ENCODE data around the gene MGAT4B. TPM values are rescaled to one million over a fixed set of nuclear protein-coding genes. Genes with fewer than 3 reads are reported as not detected.

MGAT4B gene
- total and polyA plus RNA-seq, 4 experiments from 2014 or later, result 8.3 to 121 (median 71.5) TPM

GRCh38 chr5:179825655-179826182 lies 19.1 kb upstream of the MGAT4B start:
- ChIA-PET POLR2A (ENCODE audit: partially characterized antibody) (no interaction called here), CTCF (ENCODE audit: partially characterized antibody) (interaction anchor here (0.7 to 1.1 kb wide), 3 partner anchors 21 to 30 kb away, joined by 3 to 4 read pairs (median 3); no protein-coding TSS in a partner anchor)
- peaks cover 66% of the 10 kb centered on the region for H3K36me3 ChIP-seq (ENCODE audit: insufficient read depth, low read length)
- H3K27me3 Mint-ChIP-seq, result peaks cover 0 to 1% of the 10 kb centered on the region in 2 donors
- H3K27ac ChIP-seq (ENCODE audit: low read depth, low read length), result no peak overlapping the region
- DNase-seq, result no peak
- peak overlapping the region in 5 of 7 donors; percentile 8 to 76 (median 48) for H3K27ac Mint-ChIP-seq
- peaks cover 0 to 5% (median 0%) of the 10 kb centered on the region in 8 donors for H3K9me3 Mint-ChIP-seq
- no peak overlapping the region for H3K4me3 ChIP-seq (ENCODE audit: low read length in 2 of 2)
- peaks cover 19 to 51% (median 33%) of the 10 kb centered on the region in 4 donors for H3K4me1 Mint-ChIP-seq
- no peaks in the 10 kb centered on the region for H3K27me3 ChIP-seq (ENCODE audit: insufficient read depth, low read length)
- no peaks in the 10 kb centered on the region for H3K9me3 ChIP-seq (ENCODE audit: control insufficient read depth in 1 of 2, low read length in 2 of 2)
- peaks cover 46 to 83% of the 10 kb centered on the region in 2 donors for H3K36me3 Mint-ChIP-seq
- peaks cover 21% of the 10 kb centered on the region for H3K4me1 ChIP-seq (ENCODE audit: insufficient read depth, low read length)
- no peak overlapping the region for H3K4me3 Mint-ChIP-seq
- intact Hi-C loops (cut with micrococcal nuclease), result no loop called here

GRCh38 chr5:179824745-179825112 lies 18.1 kb upstream of the MGAT4B start:
- Histone ChIP-seq H3K4me3 (ENCODE audit: low read length in 2 of 2) (no peak overlapping the region), H3K9me3 (ENCODE audit: control insufficient read depth in 1 of 2, low read length in 2 of 2) (no peaks in the 10 kb centered on the region), H3K27ac (ENCODE audit: low read depth, low read length) (no peak overlapping the region), H3K27me3 (ENCODE audit: insufficient read depth, low read length) (no peaks in the 10 kb centered on the region), H3K36me3 (ENCODE audit: insufficient read depth, low read length) (peaks cover 58% of the 10 kb centered on the region), H3K4me1 (ENCODE audit: insufficient read depth, low read length) (peaks cover 29% of the 10 kb centered on the region)
- Mint-ChIP-seq H3K36me3 (peaks cover 41 to 76% of the 10 kb centered on the region in 2 donors), H3K27ac (peak overlapping the region in 4 of 7 donors; percentile 20 to 76 (median 74)), H3K4me1 (peaks cover 23 to 58% (median 38%) of the 10 kb centered on the region in 4 donors), H3K4me3 (peak overlapping the region in 3 of 8 donors; percentile 1 to 46 (median 2)), H3K9me3 (peaks cover 0 to 5% (median 0%) of the 10 kb centered on the region in 8 donors), H3K27me3 (peaks cover 0 to 1% of the 10 kb centered on the region in 2 donors)
- intact Hi-C loops (cut with micrococcal nuclease), result no loop called here
- CTCF ChIA-PET (ENCODE audit: partially characterized antibody), result interaction anchor here (1.0 kb wide), 1 partner anchor 29 kb away, joined by 4 read pairs; no protein-coding TSS in a partner anchor
- POLR2A ChIA-PET (ENCODE audit: partially characterized antibody), result interaction anchor here (0.9 kb wide), 2 partner anchors 14 to 18 kb away, joined by 3 read pairs; partner anchors contain the start of gene MGAT4B
- no peak for DNase-seq

GRCh38 chr5:179823937-179824744 lies 17.5 kb upstream of the MGAT4B start:
- Histone ChIP-seq H3K4me3 (ENCODE audit: low read length in 2 of 2) (no peak overlapping the region), H3K9me3 (ENCODE audit: control insufficient read depth in 1 of 2, low read length in 2 of 2) (no peaks in the 10 kb centered on the region), H3K27me3 (ENCODE audit: insufficient read depth, low read length) (no peaks in the 10 kb centered on the region), H3K27ac (ENCODE audit: low read depth, low read length) (no peak overlapping the region), H3K36me3 (ENCODE audit: insufficient read depth, low read length) (peaks cover 55% of the 10 kb centered on the region), H3K4me1 (ENCODE audit: insufficient read depth, low read length) (peaks cover 35% of the 10 kb centered on the region)
- Mint-ChIP-seq H3K27me3 (peaks cover 0 to 1% of the 10 kb centered on the region in 2 donors), H3K4me1 (peaks cover 23 to 60% (median 40%) of the 10 kb centered on the region in 4 donors), H3K9me3 (peaks cover 0 to 5% (median 0%) of the 10 kb centered on the region in 8 donors), H3K36me3 (peaks cover 35 to 70% of the 10 kb centered on the region in 2 donors), H3K27ac (peak overlapping the region in 4 of 7 donors; percentile 20 to 99 (median 74)), H3K4me3 (peak overlapping the region in 2 of 8 donors; percentile 1 to 2)
- CTCF ChIA-PET (ENCODE audit: partially characterized antibody), result no interaction called here
- peak in 1 of 5 donors; percentile 16 for DNase-seq
- POLR2A ChIA-PET (ENCODE audit: partially characterized antibody), result interaction anchor here (0.9 to 7.5 kb wide), 4 partner anchors 13 to 19 kb away, joined by 3 to 159 read pairs (median 8); partner anchors contain the start of gene MGAT4B
- intact Hi-C loops (cut with micrococcal nuclease), result no loop called here

GRCh38 chr5:179822444-179822990 lies 15.9 kb upstream of the MGAT4B start:
- H3K4me1 Mint-ChIP-seq, result peaks cover 30 to 73% (median 46%) of the 10 kb centered on the region in 4 donors
- H3K9me3 Mint-ChIP-seq, result peaks cover 0 to 5% (median 0%) of the 10 kb centered on the region in 8 donors
- Histone ChIP-seq H3K4me1 (ENCODE audit: insufficient read depth, low read length) (peaks cover 48% of the 10 kb centered on the region), H3K4me3 (ENCODE audit: low read length in 2 of 2) (no peak overlapping the region), H3K9me3 (ENCODE audit: control insufficient read depth in 1 of 2, low read length in 2 of 2) (no peaks in the 10 kb centered on the region), H3K27ac (ENCODE audit: low read depth, low read length) (peak overlapping the region; percentile 99), H3K27me3 (ENCODE audit: insufficient read depth, low read length) (no peaks in the 10 kb centered on the region), H3K36me3 (ENCODE audit: insufficient read depth, low read length) (peaks cover 45% of the 10 kb centered on the region)
- CTCF ChIA-PET (ENCODE audit: partially characterized antibody), result interaction anchor here (1.1 to 1.6 kb wide), 5 partner anchors 11 to 26 kb away, joined by 3 to 5 read pairs (median 3); no protein-coding TSS in a partner anchor
- peaks cover 0 to 1% of the 10 kb centered on the region in 2 donors for H3K27me3 Mint-ChIP-seq
- POLR2A ChIA-PET (ENCODE audit: partially characterized antibody), result interaction anchor here (0.5 to 7.5 kb wide), 11 partner anchors 9 to 272 kb away, joined by 3 to 159 read pairs (median 5); partner anchors contain the start of genes LTC4S, MGAT4B, MRNIP and RUFY1
- peak in 1 of 5 donors; percentile 29 for DNase-seq
- intact Hi-C loops (cut with micrococcal nuclease), result no loop called here
- peak overlapping the region; percentile 96 to 99 (median 97) for H3K27ac Mint-ChIP-seq
- peak overlapping the region; percentile 93 to 98 (median 96) for H3K4me3 Mint-ChIP-seq
- H3K36me3 Mint-ChIP-seq, result peaks cover 23 to 59% of the 10 kb centered on the region in 2 donors

GRCh38 chr5:179822059-179822432 lies 15.4 kb upstream of the MGAT4B start:
- Mint-ChIP-seq H3K4me1 (peaks cover 30 to 77% (median 47%) of the 10 kb centered on the region in 4 donors), H3K27ac (peak overlapping the region; percentile 96 to 99 (median 97))
- CTCF ChIA-PET (ENCODE audit: partially characterized antibody), result interaction anchor here (1.1 to 1.6 kb wide), 5 partner anchors 12 to 25 kb away, joined by 3 to 5 read pairs (median 3); no protein-coding TSS in a partner anchor

GRCh38 chr5:179821298-179822058 lies 14.8 kb upstream of the MGAT4B start:
- Histone ChIP-seq H3K9me3 (ENCODE audit: control insufficient read depth in 1 of 2, low read length in 2 of 2) (no peaks in the 10 kb centered on the region), H3K27me3 (ENCODE audit: insufficient read depth, low read length) (no peaks in the 10 kb centered on the region), H3K4me1 (ENCODE audit: insufficient read depth, low read length) (peaks cover 52% of the 10 kb centered on the region), H3K36me3 (ENCODE audit: insufficient read depth, low read length) (peaks cover 37% of the 10 kb centered on the region), H3K4me3 (ENCODE audit: low read length in 2 of 2) (peak overlapping the region; percentile 50 to 83), H3K27ac (ENCODE audit: low read depth, low read length) (peak overlapping the region; percentile 99)
- Mint-ChIP-seq H3K36me3 (peaks cover 18 to 48% of the 10 kb centered on the region in 2 donors), H3K4me3 (peak overlapping the region; percentile 93 to 98 (median 96)), H3K4me1 (peaks cover 28 to 73% (median 46%) of the 10 kb centered on the region in 4 donors), H3K9me3 (peaks cover 0 to 5% (median 0%) of the 10 kb centered on the region in 8 donors), H3K27ac (peak overlapping the region; percentile 96 to 99 (median 97)), H3K27me3 (peaks cover 0 to 1% of the 10 kb centered on the region in 2 donors)
- peak; percentile 89 to 92 (median 90) for DNase-seq
- ChIA-PET CTCF (ENCODE audit: partially characterized antibody) (interaction anchor here (1.0 to 2.1 kb wide), 7 partner anchors 13 to 25 kb away, joined by 3 to 15 read pairs (median 3); no protein-coding TSS in a partner anchor), POLR2A (ENCODE audit: partially characterized antibody) (interaction anchor here (0.5 to 7.5 kb wide), 21 partner anchors 10 to 271 kb away, joined by 3 to 159 read pairs (median 6); partner anchors contain the start of genes HNRNPH1, LTC4S, MAML1 and MGAT4B)
- intact Hi-C loops (cut with micrococcal nuclease), result loop anchor here (1.0 to 2.0 kb wide), 2 partner anchors 15 to 123 kb away; partner anchors contain the start of genes CANX and MGAT4B

More at GRCh38 chr5:179822059-179822432, 15.4 kb upstream of the MGAT4B start:
- Histone ChIP-seq H3K27ac (ENCODE audit: low read depth, low read length) (peak overlapping the region; percentile 99), H3K9me3 (ENCODE audit: control insufficient read depth in 1 of 2, low read length in 2 of 2) (no peaks in the 10 kb centered on the region), H3K27me3 (ENCODE audit: insufficient read depth, low read length) (no peaks in the 10 kb centered on the region), H3K36me3 (ENCODE audit: insufficient read depth, low read length) (peaks cover 42% of the 10 kb centered on the region), H3K4me1 (ENCODE audit: insufficient read depth, low read length) (peaks cover 52% of the 10 kb centered on the region), H3K4me3 (ENCODE audit: low read length in 2 of 2) (peak overlapping the region in 1 of 2 donors; percentile 83)
- POLR2A ChIA-PET (ENCODE audit: partially characterized antibody), result interaction anchor here (0.5 to 7.5 kb wide), 11 partner anchors 9 to 271 kb away, joined by 3 to 159 read pairs (median 5); partner anchors contain the start of genes LTC4S, MGAT4B, MRNIP and RUFY1
- DNase-seq, result no peak
- H3K9me3 Mint-ChIP-seq, result peaks cover 0 to 5% (median 0%) of the 10 kb centered on the region in 8 donors
- H3K36me3 Mint-ChIP-seq, result peaks cover 22 to 54% of the 10 kb centered on the region in 2 donors
- H3K27me3 Mint-ChIP-seq, result peaks cover 0 to 1% of the 10 kb centered on the region in 2 donors
- intact Hi-C loops (cut with micrococcal nuclease), result no loop called here
- H3K4me3 Mint-ChIP-seq, result peak overlapping the region; percentile 93 to 98 (median 96)

Data from CD4-positive, alpha-beta memory T cell (primary cell).